Right lobe of liver (tissue), 4 donors: Measurements from ENCODE around the gene TMEM255B.

Experiments
- POLR2A ChIP-seq: fragments of 450-650 bp; IDR thresholded peaks from one replicate; pipeline ENCODE4 v1.6.1; 2017; ENCODE audit warnings: antibody characterized with exemption, mild to moderate bottlenecking
- TF ChIP-seq, protein P1 (sequence below), 4 donors: fragments of 200-600 bp in 3 of 4; fragments of 450-650 bp in 1 of 4; IDR thresholded peaks; one replicate each; pipeline versions ENCODE4 v1.5.1 to v1.8.0; 2016 to 2022; ENCODE audit warnings: antibody characterized with exemption in 4 of 4, mild to moderate bottlenecking in 2 of 4
- donor health status: DM: no; HTN: no; CAD: no.
- donor health status: DM: no; HTN: no; CAD: no.
- donor health status: DM: no; HTN: yes; CAD: no.

DNA sequence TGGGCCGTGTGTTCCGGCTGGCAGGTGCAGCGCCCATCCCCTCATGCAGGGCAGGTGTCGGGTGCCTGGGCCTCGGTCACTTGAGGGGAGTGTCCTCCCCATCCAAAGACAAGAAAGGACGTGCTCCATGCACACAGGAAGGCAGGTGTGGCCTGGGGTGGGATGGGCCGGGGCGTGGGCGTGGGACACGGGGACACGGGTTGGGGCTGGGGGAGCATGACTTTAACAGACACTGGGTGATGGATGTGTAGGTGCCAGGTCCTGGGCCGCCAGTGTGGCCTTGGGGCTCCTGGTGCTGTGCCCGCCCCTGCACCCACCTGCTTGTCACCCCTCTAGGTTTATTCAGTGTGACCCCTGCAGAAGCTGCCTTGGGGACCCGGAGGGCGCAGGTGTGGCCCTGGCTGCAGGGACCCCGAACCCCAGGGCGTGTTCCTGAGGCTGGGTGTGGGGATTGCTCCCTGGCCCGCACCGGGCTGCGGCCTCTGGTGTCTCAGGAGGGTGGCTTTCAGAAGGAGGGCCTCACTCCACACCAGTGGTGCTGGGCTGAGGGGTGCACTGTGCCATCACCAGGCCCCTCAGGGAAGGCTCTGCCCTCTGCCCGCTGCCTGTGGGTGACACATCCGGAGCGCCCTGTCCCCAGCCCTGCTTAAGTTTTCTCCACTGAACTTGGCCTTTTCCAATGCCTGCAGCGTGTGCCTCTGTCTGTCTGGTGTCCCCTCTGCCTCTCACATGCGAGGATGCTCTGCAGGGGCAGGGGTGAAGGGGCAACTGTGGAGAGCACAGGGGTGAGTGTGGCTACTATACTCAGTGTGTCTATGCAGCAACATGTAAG lies 5.2 kb downstream of the TMEM255B start:
- TF ChIP-seq, protein P1, sequence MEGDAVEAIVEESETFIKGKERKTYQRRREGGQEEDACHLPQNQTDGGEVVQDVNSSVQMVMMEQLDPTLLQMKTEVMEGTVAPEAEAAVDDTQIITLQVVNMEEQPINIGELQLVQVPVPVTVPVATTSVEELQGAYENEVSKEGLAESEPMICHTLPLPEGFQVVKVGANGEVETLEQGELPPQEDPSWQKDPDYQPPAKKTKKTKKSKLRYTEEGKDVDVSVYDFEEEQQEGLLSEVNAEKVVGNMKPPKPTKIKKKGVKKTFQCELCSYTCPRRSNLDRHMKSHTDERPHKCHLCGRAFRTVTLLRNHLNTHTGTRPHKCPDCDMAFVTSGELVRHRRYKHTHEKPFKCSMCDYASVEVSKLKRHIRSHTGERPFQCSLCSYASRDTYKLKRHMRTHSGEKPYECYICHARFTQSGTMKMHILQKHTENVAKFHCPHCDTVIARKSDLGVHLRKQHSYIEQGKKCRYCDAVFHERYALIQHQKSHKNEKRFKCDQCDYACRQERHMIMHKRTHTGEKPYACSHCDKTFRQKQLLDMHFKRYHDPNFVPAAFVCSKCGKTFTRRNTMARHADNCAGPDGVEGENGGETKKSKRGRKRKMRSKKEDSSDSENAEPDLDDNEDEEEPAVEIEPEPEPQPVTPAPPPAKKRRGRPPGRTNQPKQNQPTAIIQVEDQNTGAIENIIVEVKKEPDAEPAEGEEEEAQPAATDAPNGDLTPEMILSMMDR (IDR thresholded peaks at IDR 0.05): no peak
- TF ChIP-seq POLR2A: no peak
